NT2/D1 (cell line): ENCODE measurements around the gene RBBP8NL.

ENCODE experiments used
- DNase-seq: peaks from one replicate; pipeline ENCODE4 v3.0.0-alpha.2; 2011; ENCODE audit warnings: low read depth, low spot score
- H3K27me3 ChIP-seq: 2 replicates; pipeline ENCODE4 v1.6.0; 2011; ENCODE audit warnings: mild to moderate bottlenecking; ENCODE audit not compliant: insufficient read length, insufficient read depth
- H3K36me3 ChIP-seq: 2 replicates; pipeline ENCODE4 v1.6.1; 2011; ENCODE audit warnings: mild to moderate bottlenecking, low read length, mixed read lengths; ENCODE audit not compliant: insufficient read depth, insufficient read length
- H3K4me1 ChIP-seq: 2 replicates; pipeline ENCODE4 v1.5.1; 2011; ENCODE audit not compliant: insufficient read depth, insufficient read length
- H3K4me3 ChIP-seq: 2 replicates; pipeline ENCODE4 v1.5.1; 2011; ENCODE audit warnings: low read depth; ENCODE audit not compliant: insufficient read length
- H3K9ac ChIP-seq: 2 replicates; pipeline ENCODE4 v1.6.0; 2011; ENCODE audit warnings: low read depth; ENCODE audit not compliant: insufficient read length
- H3K9me3 ChIP-seq: 2 replicates; pipeline ENCODE4 v1.5.1; 2011; ENCODE audit warnings: mild to moderate bottlenecking, low read length; ENCODE audit not compliant: insufficient read depth
- SUZ12 ChIP-seq: IDR thresholded peaks from 2 replicates; pipeline ENCODE4 v1.6.1; 2011; ENCODE audit not compliant: insufficient read length, insufficient read depth; ENCODE audit errors: extremely low read depth
- YY1 ChIP-seq: IDR thresholded peaks from 2 replicates; pipeline ENCODE4 v1.6.1; 2011; ENCODE audit not compliant: insufficient read length, insufficient read depth
- ZNF274 ChIP-seq: IDR thresholded peaks from 2 replicates; pipeline ENCODE4 v1.6.1; 2011; ENCODE audit warnings: mild to moderate bottlenecking, low read depth, low read length

The RBBP8NL gene

DNA sequence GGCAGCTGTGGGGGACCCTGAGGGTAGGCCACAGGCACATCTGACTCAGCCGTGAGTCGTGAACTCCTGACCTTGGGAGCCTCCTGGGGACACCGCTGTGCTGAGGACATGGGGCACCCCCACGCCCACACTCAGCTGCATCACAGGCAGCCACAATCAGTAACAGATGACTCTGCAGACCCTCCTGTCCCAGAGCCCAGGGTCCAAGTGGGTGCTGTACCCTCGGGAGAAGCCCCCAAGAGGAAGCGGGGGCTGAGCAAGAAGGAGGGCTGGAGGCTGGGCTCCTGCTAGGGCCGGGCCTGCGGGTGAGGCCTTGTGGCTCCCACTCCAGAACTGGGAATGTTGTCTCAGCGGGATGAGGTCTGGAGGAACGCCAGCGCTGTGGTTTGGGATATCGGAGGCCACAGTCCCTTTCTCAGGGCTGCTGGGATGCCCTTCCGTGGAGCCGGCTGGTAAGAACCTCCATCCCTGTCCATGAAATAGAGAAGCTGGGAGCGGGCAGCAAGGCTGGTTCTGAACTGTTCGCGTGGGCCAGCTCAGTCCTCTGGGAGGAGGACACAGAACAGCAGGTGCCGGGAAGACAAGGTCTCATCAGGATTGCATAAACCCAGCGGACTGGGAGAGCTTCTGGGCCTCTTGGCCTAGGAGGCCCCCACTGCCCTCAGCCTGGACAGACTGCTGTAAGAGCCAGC, 57.1 kb downstream of the RBBP8NL start:
- TF ChIP-seq ZNF274 (no peak), YY1 (no peak), SUZ12 (no peak)
- H3K36me3 ChIP-seq = peaks cover 4% of the 10 kb centered on the region
- H3K27me3 ChIP-seq = no peaks in the 10 kb centered on the region
- no peak overlapping the region for H3K4me3 ChIP-seq
- no peak for DNase-seq
- no peaks in the 10 kb centered on the region; the same call in 1 of the 2 replicates for H3K9me3 ChIP-seq
- H3K9ac ChIP-seq = peak overlapping the region; percentile 76
- peaks cover 44% of the 10 kb centered on the region for H3K4me1 ChIP-seq

DNA sequence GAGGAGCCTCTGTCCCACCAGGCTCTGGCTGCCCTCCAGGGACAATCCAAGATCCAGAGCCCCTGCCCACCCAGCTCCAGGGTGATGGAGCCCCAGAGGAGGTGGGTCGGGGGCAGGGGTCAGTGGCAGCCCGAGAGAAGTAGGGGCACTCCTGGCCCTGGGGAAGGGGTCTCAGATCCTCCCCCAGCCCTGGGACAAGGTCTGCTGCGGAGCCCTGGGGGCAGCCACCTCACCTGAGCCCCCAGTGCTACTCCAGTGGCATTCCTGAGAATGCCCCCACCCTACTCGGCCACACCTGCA, 57.6 kb downstream of the RBBP8NL start:
- Histone ChIP-seq H3K4me3 (no peak overlapping the region), H3K4me1 (peaks cover 45% of the 10 kb centered on the region), H3K9ac (peak overlapping the region; percentile 76), H3K9me3 (no peaks in the 10 kb centered on the region; the same call in 1 of the 2 replicates), H3K27me3 (no peaks in the 10 kb centered on the region), H3K36me3 (peaks cover 9% of the 10 kb centered on the region)
- TF ChIP-seq YY1 (no peak), SUZ12 (no peak), ZNF274 (no peak)
- no peak for DNase-seq

DNA sequence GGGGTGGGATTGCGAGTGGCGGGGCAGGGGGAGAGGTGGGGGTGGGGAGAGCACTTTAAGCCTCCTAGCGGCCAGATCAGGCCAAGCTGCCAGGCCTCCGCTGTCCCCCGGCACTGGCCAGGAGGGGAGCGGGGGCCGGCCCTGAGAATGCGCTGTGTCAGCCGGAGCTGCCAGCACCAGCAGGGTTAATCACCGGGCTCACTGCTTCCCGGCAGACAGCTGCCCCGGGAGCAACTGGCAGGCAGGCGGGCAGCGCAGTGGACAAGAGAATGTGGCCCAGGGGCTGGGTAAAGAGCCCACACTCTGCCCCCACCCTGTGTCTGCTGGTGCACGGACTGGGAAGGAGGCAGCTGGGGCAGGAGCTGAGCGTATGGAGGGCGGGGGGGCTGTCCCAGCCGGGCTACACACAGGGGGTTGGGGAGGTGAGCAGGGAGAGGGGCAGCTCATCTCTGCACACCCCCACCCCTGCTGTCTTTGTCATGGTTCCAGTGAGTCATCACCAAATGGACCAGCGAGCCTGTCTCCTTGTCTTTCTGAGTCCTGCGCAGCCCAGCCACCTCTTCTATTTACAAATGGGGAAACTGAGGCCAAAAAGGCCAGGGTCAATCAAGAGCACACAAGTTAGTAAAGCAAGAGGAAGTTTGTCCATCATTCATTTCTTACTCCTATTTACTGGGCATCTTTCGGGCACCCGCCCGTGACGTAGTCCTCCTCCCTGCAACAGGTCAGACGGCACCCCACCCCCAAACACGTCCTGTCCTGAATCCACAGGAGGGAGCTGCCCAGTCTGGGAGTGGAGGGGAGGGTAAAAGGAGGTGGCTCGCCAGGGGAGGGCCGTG, 58.1 kb downstream of the RBBP8NL start:
- H3K36me3 ChIP-seq = peaks cover 14% of the 10 kb centered on the region
- no peak for DNase-seq
- H3K27me3 ChIP-seq = no peaks in the 10 kb centered on the region
- TF ChIP-seq SUZ12 (no peak), ZNF274 (no peak), YY1 (no peak)
- H3K4me1 ChIP-seq = peaks cover 48% of the 10 kb centered on the region
- no peaks in the 10 kb centered on the region; the same call in 1 of the 2 replicates for H3K9me3 ChIP-seq
- peak overlapping the region; percentile 88 for H3K9ac ChIP-seq
- H3K4me3 ChIP-seq = peak overlapping the region; percentile 63

DNA sequence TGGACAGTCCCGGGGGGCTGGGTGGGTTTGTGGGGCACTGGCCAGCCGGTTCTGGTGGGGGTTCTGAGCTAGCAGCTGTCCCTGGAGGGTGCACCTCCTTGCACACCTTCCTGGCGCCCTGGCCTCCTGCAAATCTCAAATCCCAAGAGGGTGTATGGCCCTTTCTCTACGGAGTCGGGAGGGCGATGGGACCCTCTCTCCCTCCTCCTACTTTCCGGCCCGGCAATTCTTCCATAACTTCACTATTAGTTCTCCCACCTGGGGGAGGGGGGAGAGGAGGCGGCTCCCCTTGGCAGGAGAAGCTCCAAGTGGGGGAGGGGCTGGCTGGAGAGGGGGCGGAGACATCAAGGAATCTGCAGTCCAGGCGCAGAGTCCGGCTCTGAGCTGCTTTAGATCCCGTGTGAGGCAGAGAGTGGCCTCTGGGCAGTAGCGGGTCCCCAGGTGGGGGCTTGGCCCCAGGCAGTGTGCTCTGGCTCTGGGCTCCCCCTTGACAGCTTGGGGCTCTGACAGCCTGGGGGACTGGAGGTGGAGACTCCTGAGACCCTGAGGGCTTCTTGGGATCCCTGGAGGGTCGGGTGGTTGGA, 58.9 kb downstream of the RBBP8NL start:
- peak overlapping the region; percentile 88 for H3K9ac ChIP-seq
- TF ChIP-seq YY1 = no peak
- TF ChIP-seq ZNF274 = no peak
- no peak for TF ChIP-seq SUZ12
- H3K4me1 ChIP-seq = peaks cover 50% of the 10 kb centered on the region
- H3K9me3 ChIP-seq = no peaks in the 10 kb centered on the region
- H3K27me3 ChIP-seq = no peaks in the 10 kb centered on the region
- DNase-seq = no peak
- H3K36me3 ChIP-seq = peaks cover 19% of the 10 kb centered on the region
- peak overlapping the region; percentile 63 for H3K4me3 ChIP-seq

DNA sequence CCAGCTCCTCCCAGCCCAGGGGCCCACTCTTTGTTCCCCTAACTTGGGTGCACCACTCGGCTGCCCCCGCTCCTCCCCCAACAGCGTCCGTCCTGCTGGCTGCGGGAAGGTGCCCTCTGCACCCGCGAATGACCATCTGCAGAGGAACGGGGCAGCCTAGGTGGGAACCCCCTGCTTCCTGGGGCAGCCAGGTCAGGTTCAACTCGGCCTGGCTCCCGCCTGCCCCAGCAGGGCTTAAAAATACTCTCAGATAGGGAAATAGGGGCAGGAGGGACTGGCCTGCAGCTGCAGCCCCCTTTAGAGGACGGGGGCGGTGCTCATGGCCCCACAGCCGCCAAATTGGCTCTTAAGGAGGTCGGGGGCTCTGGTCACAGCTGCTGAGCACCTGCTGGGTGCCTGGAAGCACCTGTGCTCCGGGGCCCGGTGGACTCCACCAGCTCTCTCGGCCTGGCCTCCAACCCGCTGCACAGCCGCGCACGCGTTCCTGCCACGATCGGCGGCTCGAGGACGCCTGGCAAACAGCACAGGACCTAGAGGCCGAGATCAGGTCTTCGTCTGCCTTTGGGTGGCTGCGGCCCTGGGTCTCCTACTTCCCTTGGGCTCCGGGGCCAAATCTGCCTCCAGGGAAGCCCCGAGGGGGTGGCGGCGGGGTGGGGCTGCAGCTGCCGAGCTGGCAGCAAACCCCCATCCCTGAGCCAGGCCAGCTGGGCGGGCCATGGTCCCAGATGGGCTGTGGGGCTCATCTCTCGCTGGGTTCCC, 59.5 kb downstream of the RBBP8NL start:
- Histone ChIP-seq H3K4me1 (peaks cover 56% of the 10 kb centered on the region), H3K9me3 (no peaks in the 10 kb centered on the region), H3K9ac (peak overlapping the region; percentile 88), H3K4me3 (peak overlapping the region; percentile 63), H3K36me3 (peaks cover 23% of the 10 kb centered on the region), H3K27me3 (no peaks in the 10 kb centered on the region)
- TF ChIP-seq ZNF274 = no peak
- no peak for TF ChIP-seq YY1
- no peak for TF ChIP-seq SUZ12
- DNase-seq = no peak

DNA sequence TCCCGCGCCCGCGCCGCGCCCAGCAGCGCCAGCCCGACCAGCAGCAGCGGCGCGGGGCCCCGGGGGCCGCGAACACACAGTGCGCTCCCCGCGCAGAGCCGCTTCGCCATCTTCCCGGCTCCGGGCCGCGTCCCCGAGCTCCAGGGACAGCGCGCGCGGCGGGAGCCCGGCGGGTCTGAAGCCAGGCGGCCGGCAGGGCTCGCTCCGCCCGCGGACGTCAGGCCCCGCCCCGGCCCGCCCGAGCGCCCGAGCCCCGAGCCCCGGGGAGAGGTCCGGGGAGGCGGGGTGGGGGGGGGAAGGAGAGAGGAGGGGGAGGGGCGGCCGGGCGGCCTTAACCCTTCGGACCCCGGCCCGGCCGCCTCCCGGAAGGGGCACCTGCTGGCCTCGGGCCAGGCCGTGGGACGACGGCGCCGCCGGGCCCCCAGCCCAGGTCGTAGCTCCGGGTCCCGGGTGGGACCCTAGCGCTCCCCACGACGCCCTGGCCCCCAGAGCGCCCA, 60.2 kb downstream of the RBBP8NL start, which contains the start of gene LAMA5:
LAMA5 (minus strand) TSS at position 177 of the 497 bp plus-strand sequence; CDS start at position 110, 67 bp downstream.
- H3K9me3 ChIP-seq = no peaks in the 10 kb centered on the region
- H3K4me1 ChIP-seq = peaks cover 62% of the 10 kb centered on the region
- peak within 1 kb of the TSS; percentile 95 for H3K4me3 ChIP-seq
- TF ChIP-seq ZNF274 (no peak), YY1 (no peak), SUZ12 (no peak)
- H3K27me3 ChIP-seq = no peaks in the 10 kb centered on the region
- DNase-seq = no peak
- peak within 1 kb of the TSS; percentile 97 for H3K9ac ChIP-seq
- H3K36me3 ChIP-seq = peaks cover 27% of the 10 kb centered on the region
